ENCODE data around the gene EGLN1.
"Not testable (repeated sequence)": the region's sequence is repeated elsewhere in the genome, so short reads cannot be mapped to it uniquely, and the experiment has no call there.

GRCh38 chr1:231471027-231471426 lies 48.9 kb upstream of the EGLN1 start:
- TF ChIP-seq CTCF (IDR thresholded peaks at IDR 0.05; ENCODE audit: low read length); EZH2 (IDR thresholded peaks at IDR 0.05; ENCODE audit: borderline replicate concordance, low read length): not testable (repeated sequence)
